HEK293T (cell line): ENCODE data around the gene HMMR.

Experiments used
- ARNT ChIP-seq: fragments of 450-650 bp; IDR thresholded peaks from 2 replicates; pipeline ENCODE4 v1.6.1; 2017; ENCODE audit warnings: mild to moderate bottlenecking
- BHLHE40 ChIP-seq: fragments of 450-650 bp; IDR thresholded peaks from 2 replicates; pipeline ENCODE4 v1.6.1; 2016; ENCODE audit warnings: mild to moderate bottlenecking, moderate library complexity, borderline replicate concordance
- FOXM1 ChIP-seq: fragments of 450-650 bp; IDR thresholded peaks from 2 replicates; pipeline ENCODE4 v1.6.1; 2017; ENCODE audit warnings: mild to moderate bottlenecking, borderline replicate concordance
- SP1 ChIP-seq: fragments of 450-650 bp; IDR thresholded peaks from 2 replicates; pipeline ENCODE4 v1.6.1; 2017
- SUZ12 ChIP-seq: fragments of 450-650 bp; IDR thresholded peaks from 2 replicates; pipeline ENCODE4 v1.6.1; 2016; ENCODE audit warnings: mild to moderate bottlenecking
- TARDBP ChIP-seq: fragments of 450-650 bp; IDR thresholded peaks from 2 replicates; pipeline ENCODE4 v1.6.1; 2016
- ZNF384 ChIP-seq: fragments of 450-650 bp; IDR thresholded peaks from 2 replicates; pipeline ENCODE4 v1.6.1; 2016
- TF ChIP-seq, protein P1 (sequence below): fragments of 450-650 bp; IDR thresholded peaks from 2 replicates; pipeline ENCODE4 v1.6.1; 2016

DNA sequence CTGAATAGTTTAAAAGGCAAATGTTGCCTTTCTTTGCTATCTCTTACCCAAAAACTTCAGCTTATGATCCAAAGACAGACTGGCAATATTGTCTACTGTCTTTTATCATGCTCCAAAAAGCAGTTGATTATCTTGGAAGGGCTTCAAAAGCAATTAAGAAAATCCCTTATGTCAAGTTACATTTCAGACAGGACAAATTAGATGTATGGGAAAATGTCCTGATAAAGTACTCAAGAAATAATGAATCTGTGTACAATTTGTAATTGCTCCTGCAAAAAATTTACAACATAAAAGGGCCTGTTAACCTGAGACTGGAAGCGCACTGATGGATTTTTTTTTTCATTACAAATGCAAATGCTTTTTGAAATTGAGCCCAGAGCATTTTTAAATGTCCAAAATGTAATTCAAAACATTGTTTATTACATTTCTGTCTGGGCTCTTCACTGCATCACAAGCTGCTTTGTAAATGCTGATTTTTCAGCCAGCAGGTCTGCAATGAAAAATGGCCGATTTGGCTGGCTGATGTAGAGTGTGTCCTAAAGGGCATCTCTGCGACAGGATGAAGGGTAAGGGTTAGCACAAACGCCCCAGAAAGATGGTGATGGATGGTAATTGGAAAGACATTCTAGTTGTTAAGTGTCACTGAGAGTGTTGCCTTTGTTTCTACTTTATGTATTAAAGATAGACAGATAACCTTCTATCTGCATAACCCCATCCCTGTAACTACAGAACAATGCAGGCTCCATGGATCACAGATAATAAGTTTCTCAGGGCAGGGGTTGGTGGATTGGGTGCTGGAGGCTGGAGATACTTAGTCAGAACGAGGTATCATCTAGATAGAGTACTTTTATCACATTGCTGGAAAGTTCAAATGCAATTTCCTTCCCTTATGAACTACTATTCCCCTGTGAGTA lies 72.0 kb downstream of the HMMR start:
- no peak for TF ChIP-seq TARDBP
- TF ChIP-seq, protein P1, sequence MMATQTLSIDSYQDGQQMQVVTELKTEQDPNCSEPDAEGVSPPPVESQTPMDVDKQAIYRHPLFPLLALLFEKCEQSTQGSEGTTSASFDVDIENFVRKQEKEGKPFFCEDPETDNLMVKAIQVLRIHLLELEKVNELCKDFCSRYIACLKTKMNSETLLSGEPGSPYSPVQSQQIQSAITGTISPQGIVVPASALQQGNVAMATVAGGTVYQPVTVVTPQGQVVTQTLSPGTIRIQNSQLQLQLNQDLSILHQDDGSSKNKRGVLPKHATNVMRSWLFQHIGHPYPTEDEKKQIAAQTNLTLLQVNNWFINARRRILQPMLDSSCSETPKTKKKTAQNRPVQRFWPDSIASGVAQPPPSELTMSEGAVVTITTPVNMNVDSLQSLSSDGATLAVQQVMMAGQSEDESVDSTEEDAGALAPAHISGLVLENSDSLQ, result no peak
- no peak for TF ChIP-seq ZNF384
- TF ChIP-seq ARNT, result no peak
- no peak for TF ChIP-seq SP1
- TF ChIP-seq FOXM1, result no peak
- TF ChIP-seq SUZ12, result no peak
- no peak for TF ChIP-seq BHLHE40
